Gastroesophageal sphincter (tissue), 4 donors: ENCODE measurements around the gene ANKS1B. TPM values are rescaled to one million over a fixed set of nuclear protein-coding genes. Genes with fewer than 3 reads are reported as not detected.
"Not testable (repeated sequence)": the region's sequence is repeated elsewhere in the genome, so short reads cannot be mapped to it uniquely, and the experiment has no call there.

Experiments
- ATAC-seq: fragments of 150-250 bp; one replicate; pipeline ENCODE4 v1.9.1; 2016; ENCODE audit warnings: mild to moderate bottlenecking, moderate library complexity
- H3K27ac ChIP-seq, 4 donors: fragments of 200-600 bp; sonication (generic) in 3 of 4; 1 replicate in 3 of 4; 2 replicates in 1 of 4; pipeline ENCODE4 v1.5.1; 2016 to 2019
- H3K27me3 ChIP-seq: fragments of 200-600 bp; sonication (generic); one replicate; pipeline ENCODE4 v1.5.1; 2019
- H3K36me3 ChIP-seq, 2 donors: fragments of 200-600 bp; sonication (generic); one replicate each; pipeline ENCODE4 v1.5.1; 2019; ENCODE audit warnings: control low read depth in 1 of 2
- H3K4me1 ChIP-seq, 3 donors: fragments of 200-600 bp; sonication (generic); 1 replicate in 2 of 3; 2 replicates in 1 of 3; pipeline ENCODE4 v1.5.1; 2016 to 2019; ENCODE audit warnings: control low read depth in 2 of 3
- H3K4me3 ChIP-seq, 2 donors: fragments of 200-600 bp; sonication (generic); one replicate each; pipeline ENCODE4 v1.5.1; 2019; ENCODE audit warnings: mild to moderate bottlenecking in 1 of 2, moderate library complexity in 1 of 2
- H3K9me3 ChIP-seq, 3 donors: fragments of 200-600 bp; sonication (generic); one replicate each; pipeline ENCODE4 v1.5.1; 2017 to 2019; ENCODE audit warnings: control low read depth in 2 of 3
- EP300 ChIP-seq: sonication (generic); formaldehyde crosslinking; IDR thresholded peaks from one replicate; pipeline ENCODE4 v1.6.1; 2017; ENCODE audit warnings: antibody characterized with exemption, mild to moderate bottlenecking
- POLR2A ChIP-seq, 2 donors: fragments of 450-650 bp; IDR thresholded peaks; one replicate each; pipeline ENCODE4 v1.6.1; 2017; ENCODE audit warnings: antibody characterized with exemption in 2 of 2, mild to moderate bottlenecking in 2 of 2, moderate library complexity in 1 of 2
- POLR2AphosphoS5 ChIP-seq: sonication (generic); formaldehyde crosslinking; IDR thresholded peaks from one replicate; pipeline ENCODE4 v1.6.1; 2017; ENCODE audit warnings: antibody characterized with exemption
- WGBS, 2 donors: methylation state at CpG; one replicate each; pipeline ENCODE4 v1.1.5; 2018; ENCODE audit warnings: low coverage in 1 of 2; 5-methylcytosine and 5-hydroxymethylcytosine counted together
- total RNA-seq, 4 donors: library from RNA; depleted of rRNA; stranded (reverse); fragments of >200 nt; gene quantifications; one replicate each; pipeline ENCODE4 v1.1.0, GENCODE V29; 2016
- TF ChIP-seq, protein P1 (sequence below), 4 experiments: fragments of 200-600 bp in 2 of 4; fragments of 450-650 bp in 2 of 4; sonication (generic) in 1 of 4; IDR thresholded peaks; one replicate each; pipeline ENCODE4 v1.5.1; 2017 to 2019; ENCODE audit warnings: antibody characterized with exemption in 4 of 4, mild to moderate bottlenecking in 2 of 4, moderate library complexity in 2 of 4

ANKS1B gene
- total RNA-seq, 4 donors from 2014 or later, result 9.9 to 31.1 (median 21.4) TPM

DNA sequence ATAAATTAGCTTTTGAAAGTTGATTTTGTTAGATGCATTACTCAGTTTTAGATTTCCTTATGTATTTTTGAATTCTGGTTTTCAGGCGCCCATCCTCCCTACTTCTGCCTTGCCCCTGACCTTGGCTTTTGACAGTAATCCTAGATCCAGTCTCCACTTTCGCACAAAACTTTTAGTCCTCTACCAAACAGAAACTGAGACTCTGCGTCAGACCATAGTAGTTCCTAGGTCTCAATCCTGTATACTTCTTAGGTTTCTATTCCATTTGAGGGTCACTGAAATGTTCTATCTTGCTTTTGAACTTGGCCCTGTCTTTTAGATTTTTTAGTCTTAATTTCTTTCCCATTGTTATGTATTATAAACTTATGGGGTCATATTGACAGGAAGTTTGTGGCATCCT, 645.1 kb downstream of the ANKS1B start:
- no peaks in the 10 kb centered on the region for H3K9me3 ChIP-seq
- no peaks in the 10 kb centered on the region for H3K4me1 ChIP-seq
- ATAC-seq, result no peak
- H3K27me3 ChIP-seq, result no peaks in the 10 kb centered on the region
- no peaks in the 10 kb centered on the region for H3K36me3 ChIP-seq
- no peak overlapping the region for H3K27ac ChIP-seq
- H3K4me3 ChIP-seq, result no peak overlapping the region
- WGBS, 2 donors, result 100% methylated on average over 2 to 3 of the region's 3 CpGs
- no peak for TF ChIP-seq POLR2A (IDR thresholded peaks at IDR 0.05)
- no peak for TF ChIP-seq EP300
- TF ChIP-seq POLR2AphosphoS5, result no peak
- TF ChIP-seq, protein P1, sequence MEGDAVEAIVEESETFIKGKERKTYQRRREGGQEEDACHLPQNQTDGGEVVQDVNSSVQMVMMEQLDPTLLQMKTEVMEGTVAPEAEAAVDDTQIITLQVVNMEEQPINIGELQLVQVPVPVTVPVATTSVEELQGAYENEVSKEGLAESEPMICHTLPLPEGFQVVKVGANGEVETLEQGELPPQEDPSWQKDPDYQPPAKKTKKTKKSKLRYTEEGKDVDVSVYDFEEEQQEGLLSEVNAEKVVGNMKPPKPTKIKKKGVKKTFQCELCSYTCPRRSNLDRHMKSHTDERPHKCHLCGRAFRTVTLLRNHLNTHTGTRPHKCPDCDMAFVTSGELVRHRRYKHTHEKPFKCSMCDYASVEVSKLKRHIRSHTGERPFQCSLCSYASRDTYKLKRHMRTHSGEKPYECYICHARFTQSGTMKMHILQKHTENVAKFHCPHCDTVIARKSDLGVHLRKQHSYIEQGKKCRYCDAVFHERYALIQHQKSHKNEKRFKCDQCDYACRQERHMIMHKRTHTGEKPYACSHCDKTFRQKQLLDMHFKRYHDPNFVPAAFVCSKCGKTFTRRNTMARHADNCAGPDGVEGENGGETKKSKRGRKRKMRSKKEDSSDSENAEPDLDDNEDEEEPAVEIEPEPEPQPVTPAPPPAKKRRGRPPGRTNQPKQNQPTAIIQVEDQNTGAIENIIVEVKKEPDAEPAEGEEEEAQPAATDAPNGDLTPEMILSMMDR (IDR thresholded peaks at IDR 0.05), result no peak

DNA sequence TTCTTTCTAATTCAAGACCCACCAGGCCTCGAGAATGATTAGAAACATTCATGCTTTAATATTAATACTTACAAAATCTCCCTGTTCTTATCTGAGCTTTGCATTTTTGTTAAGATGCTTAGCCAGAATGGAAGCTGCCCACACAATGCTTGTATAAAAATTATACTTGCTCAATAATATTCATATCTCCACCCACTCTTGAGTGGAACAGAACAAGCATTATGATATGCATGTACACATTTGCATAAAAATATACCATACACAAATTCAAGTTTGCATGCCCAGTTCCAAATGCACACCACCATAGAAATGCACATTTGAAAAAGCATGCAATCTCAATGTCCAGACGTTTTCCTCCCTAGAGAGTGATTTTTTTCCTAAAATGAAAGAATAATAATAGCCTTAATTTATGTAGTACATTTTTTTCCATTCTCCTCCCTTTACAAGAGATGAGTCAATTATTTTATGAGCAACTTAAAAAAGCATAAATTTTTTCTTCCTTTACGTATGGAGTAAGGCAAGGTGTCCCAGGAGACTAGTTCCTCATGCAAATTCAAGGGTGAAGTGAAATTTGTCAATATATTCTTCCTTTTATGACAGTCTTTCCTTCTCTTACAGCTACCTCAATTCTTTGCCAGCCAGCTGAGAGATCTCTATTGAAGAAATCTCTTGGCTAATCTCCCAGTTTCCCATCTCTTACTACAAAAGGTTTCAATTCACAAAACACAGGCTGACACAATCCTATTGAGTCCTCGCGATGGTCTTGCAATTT, 650.3 kb downstream of the ANKS1B start:
- Histone ChIP-seq H3K36me3 (no peaks in the 10 kb centered on the region), H3K4me3 (no peak overlapping the region), H3K27me3 (no peaks in the 10 kb centered on the region), H3K4me1 (no peaks in the 10 kb centered on the region), H3K27ac (no peak overlapping the region), H3K9me3 (no peaks in the 10 kb centered on the region)
- ATAC-seq, result no peak
- TF ChIP-seq EP300, result no peak
- no peak for TF ChIP-seq POLR2AphosphoS5
- TF ChIP-seq POLR2A (IDR thresholded peaks at IDR 0.05), result no peak
- TF ChIP-seq, protein P1 (IDR thresholded peaks at IDR 0.05), result no peak
- 54 to 62% methylated on average over 5 of the region's 5 CpGs for WGBS, 2 donors

GRCh38 chr12:99332936-99333591, 651.7 kb downstream of the ANKS1B start:
- 17 to 75% methylated on average over 1 to 2 of the region's 2 CpGs for WGBS, 2 donors
- no peaks in the 10 kb centered on the region for H3K27me3 ChIP-seq

GRCh38 chr12:99330216-99330615, 654.5 kb downstream of the ANKS1B start:
- no peak overlapping the region for H3K27ac ChIP-seq
- H3K36me3 ChIP-seq, result no peaks in the 10 kb centered on the region
- H3K4me1 ChIP-seq, result no peaks in the 10 kb centered on the region
- H3K4me3 ChIP-seq, result no peak overlapping the region
- TF ChIP-seq POLR2AphosphoS5 (no peak), EP300 (no peak), POLR2A (IDR thresholded peaks at IDR 0.05) (no peak)
- TF ChIP-seq, protein P1 (IDR thresholded peaks at IDR 0.05), result no peak
- no peak for ATAC-seq
- H3K9me3 ChIP-seq, result peaks cover 0 to 9% (median 0%) of the 10 kb centered on the region in 3 donors
- 18 to 38% methylated on average over 1 of the region's 1 CpG for WGBS, 2 donors
- H3K27me3 ChIP-seq, result no peaks in the 10 kb centered on the region

More at GRCh38 chr12:99332936-99333591, 651.7 kb downstream of the ANKS1B start:
- no peaks in the 10 kb centered on the region for H3K4me1 ChIP-seq
- TF ChIP-seq, protein P1 (IDR thresholded peaks at IDR 0.05), result no peak
- no peak overlapping the region for H3K4me3 ChIP-seq
- peaks cover 0 to 9% (median 0%) of the 10 kb centered on the region in 3 donors for H3K9me3 ChIP-seq
- no peak overlapping the region for H3K27ac ChIP-seq
- H3K36me3 ChIP-seq, result no peaks in the 10 kb centered on the region
- no peak for ATAC-seq

GRCh38 chr12:99321210-99321609, 663.5 kb downstream of the ANKS1B start:
- not testable (repeated sequence) for H3K27ac ChIP-seq, H3K4me3 ChIP-seq, H3K36me3 ChIP-seq, H3K4me1 ChIP-seq, H3K9me3 ChIP-seq, ATAC-seq, H3K27me3 ChIP-seq
- WGBS, 2 donors, result 81 to 100% methylated on average over 1 to 3 of the region's 9 CpGs
